Skeletal muscle tissue (tissue), 5 donors: Measurements from ENCODE around the gene RSPH10B. TPM values are rescaled to one million over a fixed set of nuclear protein-coding genes. Genes with fewer than 3 reads are reported as not detected.
"Not testable (repeated sequence)": the region's sequence is repeated elsewhere in the genome, so short reads cannot be mapped to it uniquely, and the experiment has no call there.

Source experiments
- H3K27ac ChIP-seq: one replicate; pipeline ENCODE4 v1.7.0; 2013; ENCODE audit warnings: mild to moderate bottlenecking, low read depth, low read length, inconsistent platforms
- H3K27me3 ChIP-seq, 3 donors: one replicate each; pipeline ENCODE4 v1.7.0; 2013; ENCODE audit warnings: low read length in 3 of 3; ENCODE audit not compliant: control insufficient read depth in 3 of 3, insufficient read depth in 3 of 3
- H3K36me3 ChIP-seq, 3 donors: one replicate each; pipeline ENCODE4 v1.7.0; 2013; ENCODE audit warnings: low read length in 3 of 3; ENCODE audit not compliant: control insufficient read depth in 3 of 3, insufficient read depth in 3 of 3
- H3K4me1 ChIP-seq, 3 donors: one replicate each; pipeline ENCODE4 v1.7.0; 2013; ENCODE audit warnings: low read length in 3 of 3, mild to moderate bottlenecking in 3 of 3; ENCODE audit not compliant: control insufficient read depth in 3 of 3, insufficient read depth in 3 of 3
- H3K4me3 ChIP-seq, 3 donors: one replicate each; pipeline ENCODE4 v1.7.0; 2013; ENCODE audit warnings: low read length in 3 of 3
- H3K9ac ChIP-seq, 3 donors: one replicate each; pipeline ENCODE4 v1.7.0; 2013; ENCODE audit warnings: low read length in 3 of 3, mild to moderate bottlenecking in 3 of 3, moderate library complexity in 2 of 3, low read depth in 1 of 3
- H3K9me3 ChIP-seq, 3 donors: one replicate each; pipeline ENCODE4 v1.7.0; 2013; ENCODE audit warnings: low read length in 3 of 3; ENCODE audit not compliant: control insufficient read depth in 3 of 3
- small RNA-seq: library from RNA; depleted of rRNA; stranded (forward); fragments of <200 nt; gene quantifications from one replicate; pipeline ENCODE3, GENCODE V24; 2014
- total RNA-seq: library from RNA; depleted of rRNA; stranded (reverse); fragments of >200 nt; gene quantifications from one replicate; pipeline ENCODE4 v1.2.3, GENCODE V29; 2014
- donor health status: Osteomylitis.

Gene RSPH10B
- total RNA-seq, 1 donor from 2014 or later = 2.1 TPM

DNA sequence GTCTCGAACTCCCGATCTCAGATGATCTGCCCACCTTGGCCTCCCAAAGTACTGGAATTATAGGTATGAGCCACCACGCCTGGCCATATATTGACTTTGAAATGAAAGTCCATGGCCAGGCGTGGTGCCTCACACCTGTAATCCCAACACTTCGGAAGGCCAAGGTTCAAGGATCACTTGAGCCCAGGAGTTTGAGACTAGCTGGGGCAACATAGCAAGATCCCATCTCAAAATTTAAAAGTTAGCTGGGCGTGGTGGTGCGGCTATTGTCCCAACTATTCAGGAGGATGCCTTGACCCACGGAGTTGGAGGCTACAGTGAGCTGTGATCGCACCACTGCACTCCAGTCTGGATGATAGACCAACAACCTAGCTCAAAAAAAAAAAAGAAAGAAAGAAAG is 78.0 kb downstream of the RSPH10B start:
- Histone ChIP-seq H3K4me1 (no peaks in the 10 kb centered on the region), H3K9me3 (no peaks in the 10 kb centered on the region), H3K27ac (no peak overlapping the region), H3K27me3 (no peaks in the 10 kb centered on the region), H3K9ac (no peak overlapping the region), H3K36me3 (no peaks in the 10 kb centered on the region), H3K4me3 (no peak overlapping the region)

- not testable (repeated sequence) for H3K9ac ChIP-seq, H3K36me3 ChIP-seq, H3K4me1 ChIP-seq
Measured at GRCh38 chr7:5890244-5890643, 80.2 kb downstream of the RSPH10B start.

DNA sequence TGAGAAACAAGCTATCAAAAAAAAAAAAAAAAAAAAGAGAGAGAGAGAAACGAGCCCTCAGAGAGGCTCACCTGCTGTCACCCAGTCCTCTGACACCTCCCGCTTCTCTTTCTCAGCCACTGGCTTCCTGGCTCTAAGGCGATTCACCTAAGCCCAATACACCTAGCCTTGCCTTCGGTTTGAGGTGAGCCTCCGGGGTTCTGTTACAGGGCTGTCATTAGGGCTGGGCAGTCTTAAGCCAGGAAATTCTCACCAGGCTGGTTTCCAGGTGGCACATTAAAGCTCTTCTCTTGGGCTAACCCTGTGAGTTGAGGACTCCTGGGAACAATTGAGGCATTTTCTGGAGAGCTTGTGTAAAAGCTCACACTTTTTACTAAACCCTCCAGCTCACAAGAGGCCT is 82.5 kb downstream of the RSPH10B start:
- not testable (repeated sequence) for H3K4me1 ChIP-seq, H3K27ac ChIP-seq, H3K9me3 ChIP-seq, H3K36me3 ChIP-seq, H3K4me3 ChIP-seq, H3K9ac ChIP-seq, H3K27me3 ChIP-seq

More at GRCh38 chr7:5890244-5890643, 80.2 kb downstream of the RSPH10B start:
- not testable (repeated sequence) for H3K27me3 ChIP-seq, H3K4me3 ChIP-seq, H3K9me3 ChIP-seq, H3K27ac ChIP-seq

GRCh38 chr7:5884431-5884830 is 86.1 kb downstream of the RSPH10B start:
- H3K9ac ChIP-seq, H3K27me3 ChIP-seq, H3K4me3 ChIP-seq, H3K4me1 ChIP-seq, H3K9me3 ChIP-seq, H3K27ac ChIP-seq, H3K36me3 ChIP-seq: not testable (repeated sequence)

DNA sequence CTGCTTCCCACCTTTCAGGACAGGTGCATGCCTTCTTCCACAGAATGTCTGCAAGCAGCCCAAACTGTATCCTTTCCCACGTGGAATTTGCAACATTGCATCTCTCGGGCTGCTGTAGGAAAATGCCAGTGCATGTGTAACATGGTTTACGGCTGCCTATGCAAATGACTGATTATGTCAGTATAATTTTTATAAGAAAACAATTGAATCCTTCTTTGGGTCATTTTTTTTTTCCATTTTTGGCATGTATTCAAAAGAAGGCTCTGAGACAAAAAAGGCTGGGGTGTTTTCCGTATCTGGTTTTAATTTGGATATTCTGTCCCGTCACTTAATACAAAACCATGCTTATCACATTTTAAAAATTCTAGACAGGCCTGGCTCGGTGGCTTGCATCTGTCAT is 90.4 kb downstream of the RSPH10B start:
- not testable (repeated sequence) for H3K36me3 ChIP-seq, H3K9ac ChIP-seq

GRCh38 chr7:5879591-5879990 is 90.9 kb downstream of the RSPH10B start:
- H3K36me3 ChIP-seq, H3K4me3 ChIP-seq, H3K27me3 ChIP-seq, H3K27ac ChIP-seq, H3K9me3 ChIP-seq, H3K9ac ChIP-seq, H3K4me1 ChIP-seq: not testable (repeated sequence)

More for the DNA sequence above, 90.4 kb downstream of the RSPH10B start:
- not testable (repeated sequence) for H3K27ac ChIP-seq, H3K4me1 ChIP-seq, H3K27me3 ChIP-seq, H3K4me3 ChIP-seq, H3K9me3 ChIP-seq

Small RNAs within 50 kb of the gene (small RNA-seq; reads per million reads assigned to genes)
- not detected for gene RF00019
- gene SNORA80D = 0.14 reads per million

Other genes with a start within 250 kb of the RSPH10B start
- gene RNF216, start 189.0 kb downstream of the RSPH10B start, total RNA-seq = 29.7 TPM
- not detected for gene OCM, start 89.9 kb downstream of the RSPH10B start, total RNA-seq
- 55.3 TPM for gene CCZ1, start 72.0 kb downstream of the RSPH10B start, total RNA-seq
- 12.0 TPM for gene PMS2, start 38.4 kb upstream of the RSPH10B start, total RNA-seq
- gene AIMP2, start 38.6 kb upstream of the RSPH10B start, total RNA-seq = 37.6 TPM
- not detected for gene ANKRD61, start 60.7 kb upstream of the RSPH10B start, total RNA-seq
- gene EIF2AK1, start 88.5 kb upstream of the RSPH10B start, total RNA-seq = 34.4 TPM
- 4.7 TPM for gene USP42, start 134.3 kb upstream of the RSPH10B start, total RNA-seq